Measurements from ENCODE around the gene SLC5A11.

SLC5A11 gene

GRCh38 chr16:24908716-24909115 is 63.0 kb downstream of the SLC5A11 start:
- H3K27me3 ChIP-seq (ENCODE audit: insufficient read depth, low read depth) = no peaks in the 10 kb centered on the region
- TF ChIP-seq CTCF (conservative IDR thresholded peaks at IDR 0.05; ENCODE audit: low read depth, low read length) = no peak
- H3K4me2 ChIP-seq = no peak overlapping the region
- H3K4me1 ChIP-seq (ENCODE audit: low read depth, poor library complexity, severe bottlenecking) = no peaks in the 10 kb centered on the region
- no peak overlapping the region for H2AFZ ChIP-seq (ENCODE audit: low read depth)
- H4K20me1 ChIP-seq (ENCODE audit: insufficient read depth) = no peaks in the 10 kb centered on the region
- H3K36me3 ChIP-seq (ENCODE audit: insufficient read depth) = no peaks in the 10 kb centered on the region
- H3K4me3 ChIP-seq (IDR thresholded peaks at IDR 0.05; ENCODE audit: insufficient read depth, low read depth, low read length) = no peak overlapping the region
- no peaks in the 10 kb centered on the region for H3K79me2 ChIP-seq (ENCODE audit: insufficient read depth, low read depth)
- no peak overlapping the region for H3K9ac ChIP-seq
- H3K27ac ChIP-seq = no peak overlapping the region

DNA sequence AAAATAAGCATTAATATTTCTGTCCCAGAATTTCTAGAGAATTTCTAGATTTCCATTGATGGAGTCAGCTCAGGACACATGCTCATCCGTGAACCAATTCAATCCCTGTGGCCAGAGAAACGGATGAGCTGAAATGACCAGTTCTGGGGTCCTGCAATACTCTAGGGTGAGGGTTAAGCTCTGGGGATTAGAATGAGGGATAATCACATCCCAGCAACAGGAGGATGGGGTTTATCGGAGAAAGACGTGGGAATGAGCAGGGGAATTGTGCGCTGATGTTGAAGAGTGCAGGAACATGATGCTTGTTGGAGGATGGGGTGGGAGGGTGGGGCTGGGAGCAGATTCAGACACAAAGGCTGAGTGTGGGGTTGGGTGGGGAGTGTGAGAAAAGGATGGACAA is 64.1 kb downstream of the SLC5A11 start:
- Histone ChIP-seq H3K36me3 (ENCODE audit: insufficient read depth) (no peaks in the 10 kb centered on the region), H4K20me1 (ENCODE audit: insufficient read depth) (no peaks in the 10 kb centered on the region)
- TF ChIP-seq CTCF (conservative IDR thresholded peaks at IDR 0.05; ENCODE audit: low read depth, low read length) = no peak

DNA sequence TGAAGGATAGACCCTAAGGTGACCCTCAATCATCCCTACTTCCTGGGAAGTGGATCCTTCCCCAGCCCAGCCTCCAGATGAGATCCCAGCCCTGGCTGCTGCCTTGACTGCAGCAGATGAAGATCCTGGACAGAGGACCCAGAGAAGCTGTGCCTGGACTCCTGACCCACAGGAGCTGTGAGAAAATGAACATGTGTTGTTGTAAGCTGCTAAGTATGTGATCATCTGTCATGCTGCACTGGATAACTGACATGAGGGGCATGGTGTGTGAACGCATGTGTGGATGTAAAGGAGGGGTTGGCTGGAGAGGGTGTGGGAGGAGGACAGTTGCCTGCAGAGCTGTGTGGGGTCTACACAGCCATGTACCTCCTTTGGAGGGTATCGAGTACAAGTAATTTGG is 69.3 kb downstream of the SLC5A11 start:
- no peak for TF ChIP-seq CTCF (conservative IDR thresholded peaks at IDR 0.05; ENCODE audit: low read depth, low read length)
- H3K4me3 ChIP-seq (IDR thresholded peaks at IDR 0.05; ENCODE audit: insufficient read depth, low read depth, low read length) = no peak overlapping the region
- no peak overlapping the region for H3K27ac ChIP-seq
- no peaks in the 10 kb centered on the region for H3K4me1 ChIP-seq (ENCODE audit: low read depth, poor library complexity, severe bottlenecking)
- H3K9ac ChIP-seq = no peak overlapping the region
- H3K27me3 ChIP-seq (ENCODE audit: insufficient read depth, low read depth) = no peaks in the 10 kb centered on the region
- no peaks in the 10 kb centered on the region for H3K79me2 ChIP-seq (ENCODE audit: insufficient read depth, low read depth)
- H3K36me3 ChIP-seq (ENCODE audit: insufficient read depth) = 0 out of 2 replicates have a peak, but pooled peaks cover 3% of the 10 kb centered on the region
- no peak overlapping the region for H2AFZ ChIP-seq (ENCODE audit: low read depth)
- H4K20me1 ChIP-seq (ENCODE audit: insufficient read depth) = no peaks in the 10 kb centered on the region
- H3K4me2 ChIP-seq = no peak overlapping the region

More for the DNA sequence above, 64.1 kb downstream of the SLC5A11 start:
- H3K9ac ChIP-seq = no peak overlapping the region
- no peaks in the 10 kb centered on the region for H3K4me1 ChIP-seq (ENCODE audit: low read depth, poor library complexity, severe bottlenecking)
- no peaks in the 10 kb centered on the region for H3K79me2 ChIP-seq (ENCODE audit: insufficient read depth, low read depth)
- no peak overlapping the region for H3K4me2 ChIP-seq
- H3K27ac ChIP-seq = no peak overlapping the region
- H3K27me3 ChIP-seq (ENCODE audit: insufficient read depth, low read depth) = no peaks in the 10 kb centered on the region
- no peak overlapping the region for H2AFZ ChIP-seq (ENCODE audit: low read depth)
- H3K4me3 ChIP-seq (IDR thresholded peaks at IDR 0.05; ENCODE audit: insufficient read depth, low read depth, low read length) = no peak overlapping the region

- no peak overlapping the region for H3K4me3 ChIP-seq (IDR thresholded peaks at IDR 0.05; ENCODE audit: insufficient read depth, low read depth, low read length)
- no peak overlapping the region for H3K4me2 ChIP-seq
- H3K9ac ChIP-seq = no peak overlapping the region
- no peaks in the 10 kb centered on the region for H3K4me1 ChIP-seq (ENCODE audit: low read depth, poor library complexity, severe bottlenecking)
- no peak overlapping the region for H3K27ac ChIP-seq
- 0 out of 2 replicates have a peak, but pooled peaks cover 5% of the 10 kb centered on the region for H3K36me3 ChIP-seq (ENCODE audit: insufficient read depth)
- H2AFZ ChIP-seq (ENCODE audit: low read depth) = no peak overlapping the region
- no peaks in the 10 kb centered on the region for H4K20me1 ChIP-seq (ENCODE audit: insufficient read depth)
- TF ChIP-seq CTCF (conservative IDR thresholded peaks at IDR 0.05; ENCODE audit: low read depth, low read length) = no peak
- H3K27me3 ChIP-seq (ENCODE audit: insufficient read depth, low read depth) = no peaks in the 10 kb centered on the region
- no peaks in the 10 kb centered on the region for H3K79me2 ChIP-seq (ENCODE audit: insufficient read depth, low read depth)
These were observed 69.8 kb downstream of the SLC5A11 start for GRCh38 chr16:24915576-24915975.
